Measurements from ENCODE around the gene FGGY.

- no peak for TF ChIP-seq CTCF (conservative IDR thresholded peaks at IDR 0.05)
- TF ChIP-seq EZH2 (IDR thresholded peaks at IDR 0.05; ENCODE audit: low read depth) = no peak
These were observed 124.5 kb downstream of the FGGY start for GRCh38 chr1:59421232-59421920.
